Loucy (cell line): ENCODE measurements around the gene KRTAP5-8.
"Not testable (repeated sequence)": the region's sequence is repeated elsewhere in the genome, so short reads cannot be mapped to it uniquely, and the experiment has no call there.

Experiments
- H2AFZ ChIP-seq: fragments of 200-600 bp; sonication (generic); 2 replicates; pipeline ENCODE4 v1.6.0; 2016; ENCODE audit warnings: antibody characterized with exemption, mild to moderate bottlenecking, low read length, moderate library complexity
- H3F3A ChIP-seq: fragments of 200-600 bp; 2 replicates; pipeline ENCODE4 v1.6.0; 2016; ENCODE audit warnings: antibody characterized with exemption, low read depth, mild to moderate bottlenecking
- H3K27me3 ChIP-seq: fragments of 200-600 bp; sonication (generic); 2 replicates; pipeline ENCODE4 v1.6.1; 2014; ENCODE audit warnings: low read length, mild to moderate bottlenecking; ENCODE audit not compliant: insufficient read depth, poor library complexity, severe bottlenecking
- H3K36me3 ChIP-seq: fragments of 200-600 bp; sonication (generic); 2 replicates; pipeline ENCODE4 v1.6.1; 2016; ENCODE audit warnings: low read length; ENCODE audit not compliant: insufficient read depth
- H3K4me1 ChIP-seq: fragments of 200-600 bp; sonication (generic); 2 replicates; pipeline ENCODE4 v1.5.1; 2014; ENCODE audit warnings: low read length, mild to moderate bottlenecking; ENCODE audit not compliant: insufficient read depth, poor library complexity, severe bottlenecking
- H3K4me2 ChIP-seq: fragments of 200-600 bp; sonication (generic); 2 replicates; pipeline ENCODE4 v1.6.0; 2014; ENCODE audit warnings: antibody characterized with exemption, low read length, low read depth, mild to moderate bottlenecking; ENCODE audit not compliant: poor library complexity, severe bottlenecking
- H3K4me3 ChIP-seq: fragments of 200-600 bp; sonication (generic); 2 replicates; pipeline ENCODE4 v1.5.1; 2014; ENCODE audit warnings: low read length, mild to moderate bottlenecking, mixed read lengths; ENCODE audit not compliant: poor library complexity, severe bottlenecking
- H3K79me2 ChIP-seq: fragments of 200-600 bp; sonication (generic); 2 replicates; pipeline ENCODE4 v1.6.1; 2014; ENCODE audit warnings: low read length; ENCODE audit not compliant: insufficient read depth
- H3K9ac ChIP-seq: fragments of 200-600 bp; sonication (generic); 2 replicates; pipeline ENCODE4 v1.6.0; 2014; ENCODE audit warnings: mild to moderate bottlenecking, low read depth, low read length, moderate library complexity; ENCODE audit not compliant: poor library complexity, severe bottlenecking
- H3K9me2 ChIP-seq: fragments of 200-600 bp; sonication (generic); replicated peaks from 2 replicates; pipeline ENCODE4 v1.6.1; 2016; ENCODE audit warnings: low read depth, low read length, mixed read lengths
- H3K9me3 ChIP-seq: fragments of 200-600 bp; sonication (generic); 2 replicates; pipeline ENCODE4 v1.6.1; 2014; ENCODE audit warnings: mild to moderate bottlenecking, antibody characterized with exemption, low read length, low read depth; ENCODE audit not compliant: insufficient read depth
- H4K20me1 ChIP-seq: fragments of 200-600 bp; sonication (generic); 2 replicates; pipeline ENCODE4 v1.6.0; 2014; ENCODE audit warnings: antibody characterized with exemption, low read length, mild to moderate bottlenecking; ENCODE audit not compliant: insufficient read depth, poor library complexity, severe bottlenecking
- EZH2phosphoT487 ChIP-seq: fragments of 200-600 bp; IDR thresholded peaks from 2 replicates; pipeline ENCODE4 v1.6.1; 2018; ENCODE audit warnings: antibody characterized with exemption, mild to moderate bottlenecking, moderate library complexity, borderline replicate concordance
- TF ChIP-seq, protein P1 (sequence below): fragments of 200-600 bp; sonication (generic); conservative IDR thresholded peaks from 2 replicates; pipeline ENCODE4 v1.5.1; 2014; ENCODE audit warnings: mild to moderate bottlenecking, antibody characterized with exemption, low read length

KRTAP5-8 gene

DNA sequence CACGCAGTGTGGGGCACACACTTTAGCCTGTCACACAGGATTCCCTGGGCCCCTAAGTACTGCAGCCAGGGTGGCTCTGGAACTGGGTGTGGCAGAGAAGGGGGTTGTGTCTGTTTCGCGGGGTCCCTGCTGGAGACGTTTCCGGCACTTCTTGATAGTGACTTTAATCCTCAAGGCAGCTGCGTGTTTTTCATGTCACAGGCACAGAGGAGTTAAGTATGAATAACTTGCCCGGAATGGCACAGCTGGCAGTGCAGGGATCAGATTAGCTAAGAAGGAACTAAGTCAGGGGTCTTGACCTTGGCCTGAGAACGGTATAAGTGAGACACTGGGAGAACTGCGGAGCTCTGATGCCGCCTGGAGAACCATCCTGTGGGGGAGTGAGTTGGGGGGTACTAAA is 18.3 kb upstream of the KRTAP5-8 start:
- Histone ChIP-seq H2AFZ (no peak overlapping the region), H3K9me2 (no peaks in the 10 kb centered on the region), H3K9me3 (no peaks in the 10 kb centered on the region), H3K27me3 (no peaks in the 10 kb centered on the region), H3F3A (no peaks in the 10 kb centered on the region), H3K9ac (no peak overlapping the region), H3K36me3 (no peaks in the 10 kb centered on the region), H3K4me2 (no peak overlapping the region), H3K79me2 (no peaks in the 10 kb centered on the region), H3K4me1 (no peaks in the 10 kb centered on the region), H4K20me1 (no peaks in the 10 kb centered on the region), H3K4me3 (no peak overlapping the region)
- no peak for TF ChIP-seq EZH2phosphoT487
- TF ChIP-seq, protein P1, sequence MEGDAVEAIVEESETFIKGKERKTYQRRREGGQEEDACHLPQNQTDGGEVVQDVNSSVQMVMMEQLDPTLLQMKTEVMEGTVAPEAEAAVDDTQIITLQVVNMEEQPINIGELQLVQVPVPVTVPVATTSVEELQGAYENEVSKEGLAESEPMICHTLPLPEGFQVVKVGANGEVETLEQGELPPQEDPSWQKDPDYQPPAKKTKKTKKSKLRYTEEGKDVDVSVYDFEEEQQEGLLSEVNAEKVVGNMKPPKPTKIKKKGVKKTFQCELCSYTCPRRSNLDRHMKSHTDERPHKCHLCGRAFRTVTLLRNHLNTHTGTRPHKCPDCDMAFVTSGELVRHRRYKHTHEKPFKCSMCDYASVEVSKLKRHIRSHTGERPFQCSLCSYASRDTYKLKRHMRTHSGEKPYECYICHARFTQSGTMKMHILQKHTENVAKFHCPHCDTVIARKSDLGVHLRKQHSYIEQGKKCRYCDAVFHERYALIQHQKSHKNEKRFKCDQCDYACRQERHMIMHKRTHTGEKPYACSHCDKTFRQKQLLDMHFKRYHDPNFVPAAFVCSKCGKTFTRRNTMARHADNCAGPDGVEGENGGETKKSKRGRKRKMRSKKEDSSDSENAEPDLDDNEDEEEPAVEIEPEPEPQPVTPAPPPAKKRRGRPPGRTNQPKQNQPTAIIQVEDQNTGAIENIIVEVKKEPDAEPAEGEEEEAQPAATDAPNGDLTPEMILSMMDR, result no peak

DNA sequence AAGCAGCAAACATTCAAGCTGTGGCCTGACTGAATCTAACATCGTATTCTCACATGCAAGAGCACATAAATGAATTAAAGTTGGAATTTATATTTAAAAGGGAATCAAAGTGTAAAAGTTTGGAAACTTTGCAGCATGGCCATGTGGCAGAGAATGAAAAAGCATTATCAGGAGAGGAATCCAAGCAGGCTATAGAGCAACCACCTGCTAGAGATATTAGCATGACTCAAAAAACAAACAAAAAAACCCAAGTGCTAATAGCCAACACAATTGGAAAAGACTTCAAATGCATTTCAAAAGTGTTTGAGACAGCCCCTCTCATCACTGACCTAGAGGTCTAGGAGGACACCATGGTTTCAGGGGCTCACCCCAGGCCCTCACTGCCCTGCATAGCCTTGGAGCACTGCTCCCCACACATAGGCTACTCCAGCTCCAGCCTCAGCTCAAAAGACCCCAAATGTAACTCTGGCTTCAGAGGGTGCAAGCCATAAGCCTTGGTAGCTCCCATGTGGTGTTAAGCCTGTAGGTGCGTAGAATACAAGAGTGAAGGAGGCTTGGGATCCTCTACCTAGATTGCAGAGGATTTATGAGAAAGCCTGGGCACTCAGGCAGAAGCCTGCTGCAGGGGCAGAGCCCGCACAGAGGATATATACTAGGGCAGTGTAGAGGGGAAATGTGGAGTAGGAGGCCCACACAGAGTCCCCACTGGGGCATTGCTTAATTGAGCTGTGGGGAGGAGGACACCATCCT is 12.5 kb upstream of the KRTAP5-8 start:
- no peaks in the 10 kb centered on the region for H3K27me3 ChIP-seq
- H3K79me2 ChIP-seq, result no peaks in the 10 kb centered on the region

DNA sequence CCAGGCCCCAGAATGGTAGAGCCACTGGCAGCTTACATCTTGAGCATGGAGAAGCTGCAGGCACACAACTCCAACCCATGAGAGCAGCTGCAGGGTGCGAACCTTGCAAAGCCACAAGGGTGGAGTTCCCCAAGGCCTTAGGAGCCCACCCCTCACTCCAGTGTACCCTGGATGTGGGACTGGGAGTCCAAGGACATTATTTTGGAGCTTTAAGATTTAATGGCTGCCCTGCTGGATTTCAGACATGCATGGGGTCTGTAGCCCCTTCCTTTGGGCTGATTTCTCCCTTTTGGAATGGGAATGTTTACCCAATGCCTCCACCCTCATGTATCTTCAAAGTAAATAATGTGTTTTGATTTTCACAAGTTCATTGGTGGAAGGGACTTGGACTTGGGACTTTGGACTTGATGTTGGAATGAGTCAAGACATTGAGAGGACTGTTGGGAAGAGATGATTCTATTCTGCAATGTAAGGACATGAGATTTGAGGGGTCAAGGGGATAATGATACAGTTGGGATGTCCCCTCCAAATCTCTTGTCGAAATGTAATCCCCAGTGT is 11.8 kb upstream of the KRTAP5-8 start:
- no peaks in the 10 kb centered on the region for H3K36me3 ChIP-seq
- no peak overlapping the region for H3K4me3 ChIP-seq
- H3K9me3 ChIP-seq, result no peaks in the 10 kb centered on the region
- no peaks in the 10 kb centered on the region for H3K79me2 ChIP-seq
- no peak for TF ChIP-seq EZH2phosphoT487
- TF ChIP-seq, protein P1, result no peak
- no peaks in the 10 kb centered on the region for H3K4me1 ChIP-seq
- no peak overlapping the region for H3K9ac ChIP-seq
- H2AFZ ChIP-seq, result no peak overlapping the region
- no peaks in the 10 kb centered on the region for H4K20me1 ChIP-seq
- H3K9me2 ChIP-seq, result no peaks in the 10 kb centered on the region
- no peaks in the 10 kb centered on the region for H3K27me3 ChIP-seq
- H3F3A ChIP-seq, result no peaks in the 10 kb centered on the region
- H3K4me2 ChIP-seq, result no peak overlapping the region

More for the DNA sequence above, 12.5 kb upstream of the KRTAP5-8 start:
- TF ChIP-seq, protein P1, result no peak
- TF ChIP-seq EZH2phosphoT487, result no peak
- H3K9me2 ChIP-seq, result no peaks in the 10 kb centered on the region
- H2AFZ ChIP-seq, result no peak overlapping the region
- no peak overlapping the region for H3K4me2 ChIP-seq
- H3K9ac ChIP-seq, result no peak overlapping the region
- H3K9me3 ChIP-seq, result no peaks in the 10 kb centered on the region
- no peaks in the 10 kb centered on the region for H4K20me1 ChIP-seq
- no peaks in the 10 kb centered on the region for H3K4me1 ChIP-seq
- no peaks in the 10 kb centered on the region for H3F3A ChIP-seq
- no peaks in the 10 kb centered on the region for H3K36me3 ChIP-seq
- no peak overlapping the region for H3K4me3 ChIP-seq

DNA sequence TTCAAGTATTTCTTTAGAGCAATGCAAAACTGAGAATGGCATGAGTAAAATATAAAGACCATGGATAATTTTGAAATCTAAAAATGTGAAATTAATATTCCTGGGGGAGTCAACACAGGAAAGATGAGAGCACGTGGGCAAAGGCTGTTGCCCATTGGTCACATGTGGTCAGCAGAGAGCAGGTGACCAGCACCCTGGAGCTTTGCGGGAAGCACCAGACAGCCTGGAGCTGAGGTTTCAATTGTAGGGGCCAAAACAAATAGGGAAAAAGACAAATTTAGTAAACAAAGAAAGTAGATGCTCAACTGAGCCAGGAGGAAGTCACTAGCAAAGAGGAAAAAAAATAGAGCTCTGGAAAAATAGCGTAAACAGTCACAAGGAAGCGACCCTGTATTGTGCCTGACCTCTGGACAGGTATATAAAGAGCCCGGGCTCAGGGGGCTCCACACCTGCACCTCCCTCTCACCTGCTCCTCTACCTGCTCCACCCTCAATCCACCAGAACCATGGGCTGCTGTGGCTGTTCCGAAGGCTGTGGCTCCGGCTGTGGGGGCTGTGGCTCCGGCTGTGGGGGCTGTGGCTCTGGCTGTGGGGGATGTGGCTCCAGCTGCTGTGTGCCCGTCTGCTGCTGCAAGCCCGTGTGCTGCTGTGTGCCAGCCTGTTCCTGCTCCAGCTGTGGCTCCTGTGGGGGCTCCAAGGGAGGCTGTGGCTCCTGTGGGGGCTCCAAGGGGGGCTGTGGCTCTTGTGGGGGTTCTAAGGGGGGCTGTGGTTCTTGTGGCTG is 10.8 kb upstream of the KRTAP5-8 start, which contains the start of gene KRTAP5-7:
Gene KRTAP5-7 (plus strand): TSS at position 472 of the 780 bp plus-strand sequence. CDS start 34 bp downstream, at position 506.
- not testable (repeated sequence) for H3K4me2 ChIP-seq, H3F3A ChIP-seq, H3K27me3 ChIP-seq, H3K4me3 ChIP-seq, H3K36me3 ChIP-seq, H2AFZ ChIP-seq, H3K9me3 ChIP-seq, H3K79me2 ChIP-seq, H3K4me1 ChIP-seq, H3K9ac ChIP-seq, H3K9me2 ChIP-seq, H4K20me1 ChIP-seq
